NCI-H345 treated with DMSO at 0.1 percent for 48 hours (cell line): ENCODE results near the gene IFT27.
"Not testable (repeated sequence)": the region's sequence is repeated elsewhere in the genome, so short reads cannot be mapped to it uniquely, and the experiment has no call there.

ENCODE experiments used
- DNase-seq: peaks from one replicate; lab custom pipeline; 2025; ENCODE audit not compliant: unreplicated experiment; lab: John Stamatoyannopoulos, UW

Gene IFT27

GRCh38 chr22:36744413-36744765 is 31.5 kb downstream of the IFT27 start:
- no peak for DNase-seq

DNA sequence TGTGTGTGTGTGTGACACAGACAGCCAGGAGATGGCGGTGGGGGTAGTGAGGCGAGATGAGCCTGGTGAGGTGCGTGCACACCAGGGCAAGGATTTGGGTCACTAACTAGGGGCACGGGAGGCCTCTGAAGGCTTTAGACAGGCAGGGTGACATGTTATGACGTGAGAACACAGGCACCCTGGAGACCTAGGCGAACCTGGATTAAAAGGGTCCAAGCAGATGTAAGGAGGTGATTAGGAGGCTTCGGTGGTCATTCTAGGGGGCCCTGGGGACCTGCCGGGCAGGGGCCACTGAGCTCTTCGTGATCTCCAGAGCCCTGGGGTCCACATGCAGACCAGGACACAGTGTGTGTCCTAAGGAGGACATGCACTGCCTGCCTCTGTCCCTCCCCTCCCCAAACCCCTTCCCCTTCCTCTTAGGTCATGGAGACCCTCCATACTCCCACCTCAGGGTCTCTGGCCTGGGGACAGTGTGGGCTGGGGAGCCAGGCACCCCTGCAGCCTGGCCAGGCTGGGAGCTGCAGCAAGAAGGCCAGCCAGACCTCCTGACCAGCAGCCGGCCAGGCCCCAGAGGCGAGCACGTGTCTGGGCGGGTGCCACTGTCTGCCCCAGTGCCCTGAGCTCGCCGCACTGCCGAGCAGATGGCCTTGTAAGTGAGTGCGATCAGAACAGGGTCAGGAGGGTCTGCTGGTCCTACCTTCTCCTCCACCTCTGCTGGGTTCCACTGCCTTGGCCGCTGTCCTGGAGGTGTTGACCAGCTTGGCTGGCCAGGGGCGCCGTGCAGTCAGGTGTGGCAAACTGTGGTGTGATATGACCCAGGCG is 32.1 kb downstream of the IFT27 start:
- no peak for DNase-seq

DNA sequence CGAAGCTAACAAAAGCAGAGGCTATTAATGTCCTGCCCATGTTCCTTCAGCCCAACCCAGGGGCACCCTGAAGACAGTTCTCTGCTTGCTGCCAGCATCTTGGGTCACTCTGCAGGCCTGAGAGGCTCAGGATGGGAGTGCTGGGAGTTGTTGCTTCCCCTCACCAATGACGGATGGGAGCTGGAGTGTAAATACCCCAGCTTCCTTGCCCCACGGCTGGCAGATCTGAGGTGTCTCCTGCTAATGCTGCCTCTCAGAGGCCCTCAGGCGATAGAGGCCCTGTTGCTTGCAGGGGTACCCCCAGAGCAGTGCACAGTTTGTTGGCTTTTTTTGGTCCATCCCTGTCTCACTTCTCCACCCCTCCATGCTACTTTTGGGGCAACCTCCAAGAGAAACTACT is 32.9 kb downstream of the IFT27 start:
- no peak for DNase-seq

DNA sequence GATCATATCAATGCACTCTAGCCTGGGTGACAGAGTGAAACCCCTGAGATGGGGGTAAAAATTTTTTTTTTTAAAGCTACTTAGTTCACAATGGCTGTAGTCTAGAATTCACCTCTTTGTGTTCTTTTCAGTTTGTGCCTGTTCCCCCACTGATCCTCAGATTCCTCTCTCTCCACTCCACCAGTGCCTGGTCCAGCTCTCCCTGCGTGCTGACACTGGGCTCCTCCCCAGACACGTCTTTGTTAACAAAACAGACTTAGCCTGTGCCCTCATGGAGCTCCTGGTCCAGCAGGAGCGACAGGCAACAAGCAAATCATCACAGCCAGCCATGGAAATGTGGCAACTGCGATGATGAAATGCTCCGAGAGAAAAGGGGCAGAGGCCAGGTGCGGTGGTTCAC is 34.0 kb downstream of the IFT27 start:
- DNase-seq: no peak

DNA sequence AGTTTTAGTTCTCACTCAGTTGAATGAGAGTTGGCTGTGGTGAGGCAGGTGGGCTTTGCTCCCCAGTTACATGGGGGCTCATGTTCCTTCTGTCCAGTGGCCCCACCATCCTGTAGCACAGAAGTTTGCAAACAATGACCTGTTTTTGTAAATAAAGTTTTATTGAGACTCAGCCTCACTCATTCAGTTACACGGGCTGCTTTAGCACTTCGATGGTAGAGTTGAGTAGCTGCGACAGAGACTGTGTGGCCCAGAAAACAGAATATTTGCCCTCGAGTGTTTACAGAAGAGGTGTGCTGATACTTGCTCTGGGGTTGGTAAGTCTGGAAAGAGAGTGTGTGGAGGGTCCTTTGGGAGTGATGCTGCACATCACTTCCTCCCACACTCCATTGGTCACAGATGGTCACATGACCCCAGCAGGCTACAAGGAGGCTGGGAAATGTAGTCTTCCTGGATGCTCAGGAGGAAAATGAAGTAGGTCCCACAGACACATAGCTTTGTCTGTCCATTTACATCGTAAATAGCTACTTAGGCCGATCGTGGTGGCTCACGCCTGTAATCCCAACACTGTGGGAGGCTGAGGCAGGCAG is 34.6 kb downstream of the IFT27 start:
- DNase-seq: no peak

GRCh38 chr22:36740716-36741115 is 35.2 kb downstream of the IFT27 start:
- no peak for DNase-seq

- DNase-seq: no peak
These were observed 36.7 kb downstream of the IFT27 start for GRCh38 chr22:36739185-36739584.

DNA sequence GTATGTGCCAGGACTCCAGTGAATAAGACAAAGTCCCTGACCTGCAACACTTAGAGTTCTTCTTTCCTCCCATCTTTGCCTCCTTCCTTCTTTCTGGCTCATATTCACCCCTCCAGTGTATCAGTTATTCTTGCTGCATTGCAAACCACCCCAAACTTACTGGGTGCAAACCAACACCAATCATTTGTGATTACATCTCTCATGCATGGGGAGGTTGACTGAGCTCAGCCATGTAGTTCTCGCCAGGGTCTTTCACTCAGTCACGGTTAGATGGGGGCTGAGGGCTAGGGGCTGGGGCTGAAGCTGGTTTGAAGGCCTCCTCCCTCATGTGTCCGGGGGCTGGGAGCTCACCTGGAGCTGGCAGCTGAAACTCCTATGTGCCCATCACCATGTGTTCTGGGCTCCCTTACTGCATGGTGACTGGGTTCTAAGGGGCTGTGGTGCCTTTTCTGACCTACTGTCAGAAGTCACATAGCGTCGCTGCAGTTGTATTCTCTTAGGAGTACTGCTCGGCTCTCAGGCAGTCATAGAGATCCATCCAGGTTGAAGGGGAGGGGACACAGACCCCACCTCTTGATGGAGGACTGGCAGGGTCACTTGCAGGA is 37.4 kb downstream of the IFT27 start:
- DNase-seq: no peak

DNA sequence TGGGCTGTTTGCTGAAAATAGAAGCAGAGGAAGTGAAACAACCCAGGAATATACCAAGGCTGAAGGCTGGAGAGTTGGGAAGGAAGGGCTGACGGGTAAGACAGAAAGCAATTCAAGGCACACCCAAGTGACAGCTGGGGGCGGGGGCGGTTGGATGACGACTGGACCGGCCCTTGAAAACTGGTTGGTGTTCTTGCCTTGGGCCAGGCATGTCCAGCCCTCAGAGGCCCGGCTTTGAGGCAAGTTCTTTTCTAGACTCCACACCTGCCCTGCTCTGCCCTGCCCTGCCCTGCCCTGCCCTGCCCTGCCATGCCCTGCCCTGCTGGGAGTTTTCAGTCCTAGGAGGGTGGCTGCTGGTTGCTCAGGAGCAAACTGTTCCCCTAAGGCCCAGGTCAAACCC is 38.1 kb downstream of the IFT27 start:
- no peak for DNase-seq

- DNase-seq: no peak
These were observed 39.1 kb downstream of the IFT27 start for GRCh38 chr22:36736701-36737320.

DNA sequence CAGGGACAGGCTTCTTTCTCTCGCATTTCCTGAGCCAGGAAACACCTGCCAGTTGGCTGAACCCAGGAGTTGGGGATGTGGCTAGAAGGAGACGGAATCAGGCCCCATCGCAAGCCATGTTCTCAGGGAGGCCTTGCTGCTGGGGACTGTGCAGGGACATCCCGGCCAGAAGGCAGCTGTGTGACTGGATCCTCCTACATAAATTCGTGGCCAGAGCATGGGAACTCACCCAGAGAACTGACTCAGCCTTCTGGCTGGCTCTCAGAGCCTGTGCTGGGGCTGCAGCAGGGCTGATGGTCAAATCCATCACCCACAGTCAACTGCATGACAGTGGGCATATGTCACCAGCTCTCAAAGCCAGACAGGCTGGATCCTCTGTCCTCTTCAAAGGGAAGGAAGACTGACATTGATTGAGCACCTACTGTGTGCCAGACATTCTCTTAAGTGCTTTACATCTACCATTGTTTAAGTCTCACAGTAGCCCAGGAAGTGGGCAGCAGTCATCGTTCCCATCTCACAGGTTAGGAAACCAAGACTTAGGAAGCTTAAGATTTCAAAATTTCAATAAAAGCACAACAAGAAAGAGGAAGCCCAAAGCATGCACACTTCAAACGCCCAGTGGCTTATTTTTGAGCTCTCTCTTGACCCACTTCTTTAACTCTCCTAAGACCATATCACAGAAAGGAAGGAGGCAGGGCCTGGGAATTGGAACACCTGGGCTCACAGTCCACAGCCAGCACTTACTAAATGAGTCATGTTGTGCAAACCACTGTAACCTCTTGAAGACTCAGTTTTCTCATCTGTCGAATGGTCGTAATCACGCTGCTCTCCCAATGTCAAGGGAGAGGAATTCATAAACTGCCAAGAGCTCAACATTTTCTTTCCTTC is 41.5 kb downstream of the IFT27 start:
- DNase-seq: no peak

DNA sequence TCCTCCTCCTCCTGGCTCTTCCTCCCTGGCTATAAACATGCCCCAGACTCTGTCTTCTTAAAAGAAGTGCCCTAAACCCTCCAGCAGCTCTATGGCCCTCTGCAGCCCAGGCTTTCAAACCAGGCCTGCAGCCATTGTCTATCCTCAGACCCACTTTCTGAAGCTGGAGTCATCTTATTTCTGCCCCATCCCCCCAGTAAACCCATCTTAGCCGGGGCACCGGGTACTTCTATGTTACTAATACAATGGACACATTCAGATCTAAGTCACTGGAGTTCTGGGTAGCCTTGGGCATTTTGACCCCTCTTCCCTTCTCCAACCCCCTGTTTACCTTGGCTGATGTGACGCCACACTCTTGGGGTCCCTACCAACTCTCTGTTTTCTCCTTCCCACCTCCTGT is 42.6 kb downstream of the IFT27 start:
- no peak for DNase-seq

GRCh38 chr22:36732609-36733008 is 43.3 kb downstream of the IFT27 start:
- DNase-seq: no peak

DNA sequence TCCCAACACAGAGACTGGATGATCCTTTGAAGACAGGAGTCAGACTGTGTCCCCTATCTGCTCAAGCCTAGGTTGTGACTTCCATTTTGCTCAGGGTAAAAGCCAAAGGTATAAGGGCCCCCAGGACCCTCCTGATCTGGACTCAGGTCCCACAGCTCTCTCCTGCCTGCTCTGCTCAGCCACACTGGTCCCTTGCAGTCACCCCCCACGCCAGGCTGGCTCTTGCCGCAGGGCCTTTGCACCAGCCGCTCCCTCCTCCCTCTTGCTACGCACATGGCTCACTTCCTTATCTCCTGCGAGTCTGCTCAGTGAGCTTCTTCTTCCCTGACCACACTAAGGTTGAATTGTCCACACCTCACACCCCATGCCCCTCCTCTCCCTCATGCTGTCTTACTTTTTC is 44.0 kb downstream of the IFT27 start:
- DNase-seq: no peak

- not testable (repeated sequence) for DNase-seq
These were observed 44.6 kb downstream of the IFT27 start for GRCh38 chr22:36731321-36731720.

- DNase-seq: no peak
These were observed 45.6 kb downstream of the IFT27 start for GRCh38 chr22:36730176-36730858.

- no peak for DNase-seq
These were observed 46.6 kb downstream of the IFT27 start for GRCh38 chr22:36729321-36729720.

- no peak for DNase-seq
These were observed 47.4 kb downstream of the IFT27 start for GRCh38 chr22:36728505-36728904.

DNA sequence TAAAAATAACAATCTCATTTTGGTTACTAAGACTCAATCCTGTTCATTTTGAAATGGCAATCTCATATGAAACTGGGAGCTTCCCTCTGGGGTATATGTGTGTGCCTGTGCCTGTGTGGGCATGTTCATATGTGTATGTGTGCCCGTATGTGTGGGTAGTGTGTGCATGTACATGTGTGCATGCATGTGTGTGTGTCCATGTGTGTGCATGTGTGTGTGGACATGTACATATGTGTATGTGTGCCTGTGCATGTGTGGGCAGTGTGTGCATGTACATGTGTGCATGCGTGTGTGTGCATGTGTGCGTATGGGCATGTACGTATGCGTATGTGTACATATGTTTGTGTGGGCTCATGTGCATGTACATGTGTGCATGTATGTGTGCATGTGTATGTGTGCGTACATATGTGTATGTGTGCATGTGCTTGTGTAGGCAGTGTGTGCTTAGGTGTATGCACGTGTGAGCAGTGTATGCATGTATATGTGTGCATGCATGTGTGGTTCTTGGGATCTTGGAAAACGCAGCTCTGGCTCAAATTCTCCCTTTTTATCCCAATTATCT is 47.9 kb downstream of the IFT27 start:
- no peak for DNase-seq

DNA sequence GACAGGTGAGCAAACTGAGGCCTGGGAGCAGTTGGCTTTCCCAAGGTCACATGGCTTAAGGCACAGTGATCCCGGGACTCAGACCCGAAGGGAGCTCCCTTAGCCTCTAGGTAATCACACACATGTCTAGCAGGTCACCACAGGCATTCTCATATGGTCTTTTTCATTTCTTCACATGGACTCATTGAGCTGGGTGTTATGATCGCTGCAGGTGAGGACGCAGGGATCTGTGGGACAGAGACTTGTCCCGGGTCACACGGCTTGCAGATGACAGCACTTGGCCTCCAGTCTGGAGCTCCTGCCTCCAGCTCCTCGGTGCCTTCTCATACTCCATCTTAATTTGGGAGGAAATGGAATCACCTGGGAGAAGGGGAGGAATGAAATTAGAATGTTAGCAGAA is 48.8 kb downstream of the IFT27 start:
- DNase-seq: no peak
